ENCODE measurements around the gene CINP.
A peak's percentile ranks its signal among the peaks of the same experiment; 100 is the strongest.

The CINP gene

DNA sequence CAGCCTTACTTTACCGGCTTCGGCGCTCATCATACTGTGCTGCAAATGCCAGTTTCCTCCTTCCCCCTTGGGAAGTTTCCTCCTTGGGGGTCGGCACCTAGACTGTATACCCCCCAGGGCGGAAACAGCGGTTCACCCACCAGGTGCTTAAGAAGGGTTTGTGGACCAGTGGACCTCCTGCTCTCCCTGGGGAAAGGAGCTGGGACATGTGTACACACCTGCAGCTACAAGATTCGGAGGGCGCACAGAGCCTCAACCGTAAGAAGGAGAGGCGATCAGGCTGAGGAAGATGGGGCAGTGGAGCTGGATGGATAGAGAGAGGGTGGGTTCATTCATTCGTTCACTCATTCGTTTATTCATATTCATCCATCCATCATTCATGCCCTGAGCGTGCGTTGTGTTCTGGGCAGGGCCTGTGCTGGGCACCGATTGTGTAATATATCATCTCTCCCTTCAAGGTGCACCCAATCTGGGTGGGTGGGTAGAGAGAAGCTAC, 43.9 kb downstream of the CINP start:
- DNase-seq (ENCODE audit: extremely low read depth, low read depth), result no peak
- TF ChIP-seq, protein P1, sequence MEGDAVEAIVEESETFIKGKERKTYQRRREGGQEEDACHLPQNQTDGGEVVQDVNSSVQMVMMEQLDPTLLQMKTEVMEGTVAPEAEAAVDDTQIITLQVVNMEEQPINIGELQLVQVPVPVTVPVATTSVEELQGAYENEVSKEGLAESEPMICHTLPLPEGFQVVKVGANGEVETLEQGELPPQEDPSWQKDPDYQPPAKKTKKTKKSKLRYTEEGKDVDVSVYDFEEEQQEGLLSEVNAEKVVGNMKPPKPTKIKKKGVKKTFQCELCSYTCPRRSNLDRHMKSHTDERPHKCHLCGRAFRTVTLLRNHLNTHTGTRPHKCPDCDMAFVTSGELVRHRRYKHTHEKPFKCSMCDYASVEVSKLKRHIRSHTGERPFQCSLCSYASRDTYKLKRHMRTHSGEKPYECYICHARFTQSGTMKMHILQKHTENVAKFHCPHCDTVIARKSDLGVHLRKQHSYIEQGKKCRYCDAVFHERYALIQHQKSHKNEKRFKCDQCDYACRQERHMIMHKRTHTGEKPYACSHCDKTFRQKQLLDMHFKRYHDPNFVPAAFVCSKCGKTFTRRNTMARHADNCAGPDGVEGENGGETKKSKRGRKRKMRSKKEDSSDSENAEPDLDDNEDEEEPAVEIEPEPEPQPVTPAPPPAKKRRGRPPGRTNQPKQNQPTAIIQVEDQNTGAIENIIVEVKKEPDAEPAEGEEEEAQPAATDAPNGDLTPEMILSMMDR (IDR thresholded peaks at IDR 0.05; ENCODE audit: low read depth, low read length, missing control alignments), result no peak
- peak overlapping the region; percentile 89 for H3K4me3 ChIP-seq (replicated peaks; ENCODE audit: low read depth, low read length)

DNA sequence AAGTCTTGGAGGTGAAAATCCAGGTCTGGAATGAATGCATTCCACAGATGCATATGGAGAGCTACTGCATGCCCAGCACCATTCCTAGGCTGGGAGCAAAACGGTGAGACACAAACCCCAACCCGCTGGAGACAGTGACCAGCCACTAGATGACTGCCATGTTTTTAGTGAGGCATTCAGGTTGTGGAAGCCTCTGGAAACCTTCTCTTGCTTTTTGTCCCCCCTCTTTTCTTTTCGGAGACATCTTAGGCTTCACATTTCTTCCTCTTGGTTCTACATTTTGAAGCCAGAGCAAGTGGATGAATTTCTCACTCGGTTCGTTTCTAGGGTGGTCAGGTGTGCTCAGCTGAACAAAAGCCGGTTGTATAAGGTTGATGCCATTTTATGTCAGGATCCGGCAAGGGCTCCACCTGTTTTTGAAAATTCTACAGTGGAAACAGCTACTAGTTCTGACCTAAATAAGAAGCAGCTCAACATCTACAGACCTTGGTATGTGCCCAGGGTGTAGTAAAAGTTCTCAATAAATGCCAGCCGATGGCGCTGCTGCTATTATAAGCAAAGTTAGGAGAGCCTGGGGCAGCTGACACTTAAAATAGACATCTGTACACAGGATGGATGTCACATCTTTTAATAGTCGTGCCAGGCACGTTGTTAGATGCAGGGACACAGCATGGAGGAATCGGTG, 45.0 kb downstream of the CINP start:
- peak overlapping the region; percentile 57 for H3K4me3 ChIP-seq (replicated peaks; ENCODE audit: low read depth, low read length)
- TF ChIP-seq, protein P1 (IDR thresholded peaks at IDR 0.05; ENCODE audit: low read depth, low read length, missing control alignments), result no peak
- no peak for DNase-seq (ENCODE audit: extremely low read depth, low read depth)

DNA sequence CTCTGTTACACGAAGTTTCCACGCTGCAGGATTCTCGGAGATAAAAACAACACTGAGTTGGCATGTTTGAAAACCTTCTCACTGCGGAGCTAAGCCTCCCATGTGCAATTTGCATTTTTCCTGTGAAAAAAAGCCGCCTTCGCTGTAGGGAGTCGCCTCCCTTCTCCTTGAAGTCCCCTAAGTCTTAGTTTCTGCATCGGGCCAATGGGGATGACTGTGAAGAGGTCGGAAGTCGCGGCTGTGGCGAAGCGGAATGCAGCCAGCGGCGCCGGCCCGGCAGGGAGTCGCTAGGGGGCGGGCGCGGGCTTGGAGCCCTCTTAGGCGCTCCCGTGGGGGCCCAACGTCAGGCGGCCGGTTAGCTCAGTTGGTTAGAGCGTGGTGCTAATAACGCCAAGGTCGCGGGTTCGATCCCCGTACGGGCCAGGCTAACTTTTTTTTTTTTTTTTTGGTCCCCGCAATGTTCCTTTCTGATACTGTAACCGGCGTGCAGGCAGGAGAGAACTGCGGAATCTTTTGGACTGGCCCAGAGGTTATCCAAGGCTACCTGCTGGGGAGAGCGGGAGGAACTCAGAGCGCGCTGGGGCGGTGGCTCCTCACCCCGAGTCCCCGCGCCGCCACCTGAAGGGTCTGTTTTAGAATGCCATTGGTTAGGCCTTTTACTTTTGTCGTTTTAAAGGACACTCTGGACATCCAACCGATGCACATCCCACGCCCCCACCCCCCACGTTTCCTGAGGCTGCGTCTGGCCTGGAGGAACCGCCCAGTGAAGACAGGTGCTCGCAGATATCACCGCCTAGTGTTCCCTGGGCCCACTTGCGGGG, 45.7 kb downstream of the CINP start:
- peak overlapping the region; percentile 57 for H3K4me3 ChIP-seq (replicated peaks; ENCODE audit: low read depth, low read length)
- TF ChIP-seq, protein P1 (IDR thresholded peaks at IDR 0.05; ENCODE audit: low read depth, low read length, missing control alignments), result peak; percentile 82

DNA sequence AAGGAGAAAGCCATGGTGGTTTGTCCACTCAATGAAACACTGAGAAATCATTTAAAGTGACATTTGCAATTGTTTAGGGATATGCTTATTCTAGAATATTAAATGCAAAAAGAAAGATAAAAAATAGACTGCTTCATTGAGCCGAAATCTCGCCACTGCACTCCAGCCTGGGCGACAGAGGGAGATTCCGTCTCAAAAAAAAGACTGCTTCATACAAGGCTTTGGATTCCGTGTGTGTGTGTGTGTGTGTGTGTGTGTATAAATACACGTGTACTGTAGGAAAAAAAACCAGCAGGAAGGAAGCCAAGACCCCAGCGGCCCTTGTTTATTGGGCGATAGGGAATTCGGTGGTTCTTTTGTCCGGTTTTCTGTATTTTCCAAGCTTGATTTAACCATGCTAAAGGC, 46.4 kb downstream of the CINP start:
- peak overlapping the region; percentile 57 for H3K4me3 ChIP-seq (replicated peaks; ENCODE audit: low read depth, low read length)
- DNase-seq (ENCODE audit: extremely low read depth, low read depth), result no peak
- TF ChIP-seq, protein P1 (IDR thresholded peaks at IDR 0.05; ENCODE audit: low read depth, low read length, missing control alignments), result no peak

More for the DNA sequence above, 45.7 kb downstream of the CINP start:
- peak; percentile 79 for DNase-seq (ENCODE audit: extremely low read depth, low read depth)

DNA sequence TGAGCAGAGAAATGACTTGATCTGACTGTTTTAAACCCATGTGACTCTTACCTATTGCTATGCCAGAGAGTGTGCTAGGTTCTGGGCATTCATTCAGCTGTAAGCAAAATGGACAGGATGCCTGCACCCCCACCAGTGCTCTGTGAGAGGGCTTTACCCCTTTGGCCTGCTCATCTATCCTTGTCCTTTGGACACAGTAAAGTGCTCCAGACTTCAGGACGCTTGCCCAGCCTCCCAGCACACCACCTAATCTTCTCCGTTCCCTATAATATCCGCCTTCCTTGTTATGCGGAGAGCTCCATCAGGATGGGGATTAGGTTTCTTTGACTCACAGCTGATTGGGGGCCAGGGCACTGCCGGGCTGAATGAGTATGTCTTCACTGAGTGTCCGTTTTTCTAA, 47.6 kb downstream of the CINP start:
- no peak for DNase-seq (ENCODE audit: extremely low read depth, low read depth)
- TF ChIP-seq, protein P1 (IDR thresholded peaks at IDR 0.05; ENCODE audit: low read depth, low read length, missing control alignments), result no peak
- H3K4me3 ChIP-seq (replicated peaks; ENCODE audit: low read depth, low read length), result no peak overlapping the region

DNA sequence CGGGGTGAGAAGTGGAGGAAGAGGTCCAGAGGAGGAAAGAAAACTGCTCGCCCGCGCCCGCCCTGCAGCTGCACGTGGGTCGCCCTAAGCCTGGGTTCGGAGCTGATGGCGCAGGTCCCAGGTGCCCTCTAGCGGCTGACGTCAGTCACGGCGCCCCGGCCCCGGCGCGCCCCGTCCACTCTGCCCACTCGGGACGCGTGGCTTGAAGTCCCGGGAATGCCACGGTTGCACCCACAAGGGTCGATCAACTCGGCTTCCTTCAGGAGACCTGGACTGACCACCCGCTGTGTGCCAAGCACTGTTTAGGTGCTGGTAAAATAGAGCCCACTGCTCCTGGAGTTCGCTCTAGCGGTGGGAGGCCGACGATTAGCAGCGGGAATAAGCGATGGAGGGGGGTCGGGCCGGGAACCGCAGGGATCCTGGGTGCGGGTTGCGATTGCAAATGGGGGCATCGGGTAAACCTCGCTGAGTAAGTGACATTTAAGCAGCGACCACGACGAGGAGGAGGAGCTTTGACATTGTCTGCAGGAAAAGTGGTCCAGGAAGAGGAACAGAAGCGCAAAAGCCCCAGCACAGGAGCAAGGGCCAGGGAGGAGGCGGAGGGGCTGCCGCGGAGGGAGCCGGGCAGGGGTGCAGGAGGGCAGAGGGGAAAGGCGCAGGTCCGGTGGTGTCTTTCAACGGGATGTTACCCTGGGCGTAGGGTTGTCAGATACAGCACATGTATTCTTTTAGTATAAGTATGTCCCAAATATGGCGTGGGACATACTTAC, 48.3 kb downstream of the CINP start:
- TF ChIP-seq, protein P1 (IDR thresholded peaks at IDR 0.05; ENCODE audit: low read depth, low read length, missing control alignments), result peak; percentile 75
- peak overlapping the region; percentile 47 for H3K4me3 ChIP-seq (replicated peaks; ENCODE audit: low read depth, low read length)
- no peak for DNase-seq (ENCODE audit: extremely low read depth, low read depth)

Measured in HFF-Myc (cell line).